Activated CD8-positive, alpha-beta memory T cell treated with anti-CD3 and anti-CD28 coated beads for 4 hours (primary cell): ENCODE results near the gene TOM1.

Experiments used
- DNase-seq, 2 donors: peaks; one replicate each; pipeline ENCODE4 v3.0.0-alpha.2; 2020; ENCODE audit warnings: low read depth in 2 of 2

TOM1 gene

DNA sequence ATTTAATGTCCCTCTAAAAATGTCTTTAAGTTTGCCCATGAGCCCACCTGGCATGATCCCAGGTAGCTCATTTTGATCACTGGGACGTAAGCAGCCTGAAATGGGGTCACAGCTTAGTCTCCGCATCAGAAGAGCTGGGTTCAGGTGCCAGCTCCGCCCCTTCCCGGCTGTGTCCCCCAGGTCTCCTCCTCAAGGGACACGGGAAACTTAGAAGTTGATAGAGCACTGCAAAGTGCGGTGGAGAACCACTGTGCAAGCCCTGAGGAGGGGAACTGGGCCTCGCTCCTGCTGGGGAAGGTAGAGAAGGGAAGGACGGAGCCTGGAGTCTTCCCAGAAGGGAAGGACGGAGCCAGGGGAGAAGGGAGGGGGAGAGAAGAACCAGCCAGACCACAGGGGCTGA is 7.7 kb downstream of the TOM1 start:
- no peak for DNase-seq

DNA sequence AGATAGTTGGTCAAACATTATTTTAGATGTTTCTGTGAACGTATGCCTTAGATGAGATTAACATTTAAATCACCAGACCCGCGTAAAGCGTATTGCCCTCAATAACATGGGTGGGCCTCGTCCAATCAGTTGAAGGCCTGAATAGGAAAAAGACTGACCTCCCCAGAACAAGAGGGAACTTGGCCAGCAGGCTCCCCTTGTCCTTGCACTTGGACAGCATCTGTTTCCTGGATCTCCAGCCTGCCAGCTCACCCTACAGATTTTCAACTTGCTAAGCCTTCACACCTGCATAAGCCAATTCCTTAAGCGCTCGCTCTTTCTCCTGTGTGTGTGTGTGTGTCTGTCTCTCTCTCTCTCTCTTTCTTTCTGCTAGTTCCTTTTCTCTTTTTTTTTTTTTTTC is 8.2 kb downstream of the TOM1 start:
- DNase-seq: no peak

DNA sequence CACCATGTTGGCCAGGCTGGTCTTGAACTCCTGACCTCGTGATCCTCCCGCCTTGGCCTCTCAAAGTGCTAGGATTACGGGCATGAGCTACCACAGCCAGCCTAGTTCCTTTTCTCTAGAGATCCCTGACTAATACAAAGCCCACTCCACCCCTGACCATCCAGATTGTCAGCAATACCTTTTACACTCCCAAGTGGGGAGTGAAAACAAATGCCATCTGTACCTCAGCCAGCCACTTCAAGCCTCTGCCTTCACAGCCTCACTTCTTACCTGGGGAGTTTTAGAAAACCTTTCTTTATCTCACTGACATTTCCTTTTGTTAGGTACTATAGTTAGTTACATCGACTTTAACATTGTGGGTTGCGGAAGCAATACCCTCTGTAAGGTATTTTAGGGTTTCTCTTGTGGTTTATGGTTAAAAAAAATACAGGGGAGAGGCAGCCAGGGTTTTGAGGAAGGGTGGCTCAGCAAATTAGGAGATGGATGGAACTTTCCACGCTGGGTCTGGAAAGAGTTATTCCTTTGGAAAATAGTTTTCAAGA is 8.9 kb downstream of the TOM1 start:
- no peak for DNase-seq

DNA sequence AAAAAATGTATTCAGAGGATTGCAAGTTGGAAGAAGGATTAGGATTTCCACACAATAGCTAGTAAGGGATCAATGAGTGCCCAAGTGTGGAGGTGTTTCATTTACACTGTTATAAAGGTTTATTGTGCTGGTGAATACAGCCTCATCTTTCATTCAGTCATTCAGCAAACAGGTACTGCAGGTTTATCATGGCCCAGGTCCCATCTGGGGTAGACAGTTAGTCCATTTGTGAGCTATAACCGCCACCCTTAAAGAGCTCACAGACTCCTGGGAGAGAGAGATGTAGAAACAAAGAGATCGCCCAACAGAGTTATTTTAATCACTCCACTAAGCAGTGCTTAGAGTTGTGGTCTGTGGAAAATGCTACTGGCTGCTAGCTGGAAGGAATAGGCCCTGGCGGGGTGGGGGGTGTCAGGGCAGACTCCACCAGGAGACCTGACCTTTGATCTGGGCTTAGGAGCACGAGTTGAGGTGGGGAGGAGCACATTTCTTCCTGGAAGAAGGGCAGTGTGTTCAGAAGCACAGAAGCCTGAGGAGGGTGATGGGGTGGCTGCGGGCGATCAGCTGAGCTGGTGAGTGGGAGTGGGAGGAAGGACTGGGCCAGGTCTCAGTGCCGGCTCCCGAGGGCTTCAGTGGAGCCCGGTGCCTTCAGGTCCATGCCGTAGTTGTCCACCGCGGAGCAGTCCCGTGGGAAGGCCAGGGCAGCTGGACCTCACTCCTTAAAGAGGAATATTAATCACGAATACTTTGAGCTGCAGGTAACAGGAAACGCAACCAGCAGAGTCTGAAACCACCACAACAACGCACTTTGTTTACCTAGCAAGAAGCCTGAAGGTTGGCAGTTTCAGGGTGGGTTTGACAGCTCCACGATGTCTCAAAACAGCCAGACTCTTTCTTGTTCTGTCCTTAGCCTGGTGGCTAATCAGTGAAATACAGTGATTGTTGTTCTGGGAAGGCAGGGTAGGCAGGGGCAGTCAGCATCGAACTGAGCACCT is 11.2 kb downstream of the TOM1 start:
- DNase-seq: no peak

DNA sequence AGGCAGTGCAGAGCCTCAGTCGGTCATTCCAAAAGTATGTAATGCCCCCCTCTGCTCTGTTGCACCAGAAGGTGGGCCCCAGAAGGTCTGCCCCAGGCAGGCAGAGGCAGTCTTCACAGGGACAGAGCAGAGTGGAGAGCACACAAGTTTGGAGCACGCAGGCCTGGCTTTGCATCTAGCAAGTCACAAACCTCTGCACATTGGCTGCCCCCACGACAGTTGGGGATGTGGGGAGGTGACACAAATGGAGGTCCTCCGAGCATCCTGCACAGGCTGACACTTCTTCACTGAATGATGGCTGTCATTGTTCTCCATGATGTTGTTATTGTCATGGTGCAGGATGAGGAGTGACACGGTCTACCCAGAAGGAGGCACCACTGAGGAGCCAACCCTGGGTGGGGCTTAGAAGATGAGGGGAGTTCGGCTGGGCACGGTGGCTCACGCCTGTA is 11.9 kb downstream of the TOM1 start:
- no peak for DNase-seq

DNA sequence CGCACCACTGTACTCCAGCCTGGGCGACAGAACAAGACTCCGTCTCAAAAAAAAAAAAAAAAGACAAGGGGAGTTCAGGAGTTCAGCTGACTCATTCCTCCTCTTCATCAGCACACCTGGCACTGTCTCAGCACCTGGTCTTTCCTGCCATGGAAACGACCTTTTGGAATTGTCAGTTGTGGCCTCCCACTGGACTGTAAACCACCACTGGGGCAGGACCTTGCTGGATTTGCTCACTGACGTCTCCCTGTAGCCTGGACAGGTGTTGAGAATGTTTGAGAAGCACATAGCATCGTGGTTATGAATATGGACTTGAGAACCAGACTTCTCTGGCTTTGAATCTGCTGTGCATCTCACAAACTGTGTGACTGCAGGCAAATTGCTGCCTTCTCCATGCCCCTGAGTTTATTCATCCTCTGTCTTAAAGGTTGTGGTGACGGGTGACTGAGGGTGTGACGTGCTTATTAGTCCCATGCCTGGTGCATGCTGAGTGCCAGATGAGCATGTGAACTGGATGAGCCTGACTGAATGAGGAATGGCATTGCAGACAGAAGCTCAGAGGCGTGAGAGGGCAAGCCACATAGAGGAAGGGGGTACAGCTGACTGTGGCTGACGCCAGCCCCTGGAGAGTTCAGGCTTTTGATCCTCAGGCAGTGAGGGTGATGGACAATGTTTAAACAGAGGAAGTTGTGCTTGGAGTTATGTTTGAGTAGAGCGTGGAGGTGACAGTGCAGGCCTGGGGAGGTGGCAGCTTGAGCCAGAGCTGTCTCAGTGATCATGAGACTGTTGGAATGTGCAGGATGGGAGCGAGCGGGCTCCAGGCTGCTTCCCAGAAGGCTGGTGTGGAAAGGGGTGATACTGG is 12.7 kb downstream of the TOM1 start:
- no peak for DNase-seq

DNA sequence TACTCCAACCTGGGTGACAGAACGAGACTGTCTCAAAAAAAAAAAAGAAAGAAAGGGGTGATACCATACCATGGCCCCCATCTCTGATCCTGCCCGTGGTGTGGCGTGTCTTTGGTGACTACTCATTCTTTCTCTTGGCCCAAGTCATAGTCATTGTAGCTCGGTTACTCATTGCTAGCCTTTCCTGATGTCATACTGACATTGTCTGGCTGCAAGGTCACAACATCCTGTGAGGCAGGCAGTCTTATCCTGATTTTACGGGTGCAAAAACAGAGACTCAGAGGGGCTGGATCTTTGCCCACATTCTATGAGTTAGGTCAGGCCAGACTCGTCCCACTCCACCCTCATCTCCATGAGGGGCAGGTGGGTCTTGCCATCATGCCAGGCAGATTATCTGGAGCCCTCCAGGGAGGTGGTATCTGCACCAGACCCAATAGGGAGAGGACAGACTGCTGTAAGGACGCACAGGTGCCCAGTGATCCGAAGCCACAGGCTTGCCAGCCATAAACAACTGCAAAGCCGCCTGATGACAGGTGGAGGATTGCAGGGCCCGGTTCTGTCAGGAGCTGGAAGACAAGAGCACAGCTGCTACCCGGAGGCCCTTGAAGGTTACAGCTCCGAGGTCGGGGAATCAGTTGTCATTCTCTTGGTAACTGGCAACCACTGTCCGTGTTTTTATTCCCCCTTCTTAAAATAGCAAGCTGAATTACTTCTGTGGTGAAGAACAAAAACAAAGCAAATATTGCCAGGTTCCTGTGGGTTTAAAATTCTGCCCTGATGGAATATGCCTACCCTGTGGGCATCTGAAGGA is 13.8 kb downstream of the TOM1 start:
- no peak for DNase-seq

DNA sequence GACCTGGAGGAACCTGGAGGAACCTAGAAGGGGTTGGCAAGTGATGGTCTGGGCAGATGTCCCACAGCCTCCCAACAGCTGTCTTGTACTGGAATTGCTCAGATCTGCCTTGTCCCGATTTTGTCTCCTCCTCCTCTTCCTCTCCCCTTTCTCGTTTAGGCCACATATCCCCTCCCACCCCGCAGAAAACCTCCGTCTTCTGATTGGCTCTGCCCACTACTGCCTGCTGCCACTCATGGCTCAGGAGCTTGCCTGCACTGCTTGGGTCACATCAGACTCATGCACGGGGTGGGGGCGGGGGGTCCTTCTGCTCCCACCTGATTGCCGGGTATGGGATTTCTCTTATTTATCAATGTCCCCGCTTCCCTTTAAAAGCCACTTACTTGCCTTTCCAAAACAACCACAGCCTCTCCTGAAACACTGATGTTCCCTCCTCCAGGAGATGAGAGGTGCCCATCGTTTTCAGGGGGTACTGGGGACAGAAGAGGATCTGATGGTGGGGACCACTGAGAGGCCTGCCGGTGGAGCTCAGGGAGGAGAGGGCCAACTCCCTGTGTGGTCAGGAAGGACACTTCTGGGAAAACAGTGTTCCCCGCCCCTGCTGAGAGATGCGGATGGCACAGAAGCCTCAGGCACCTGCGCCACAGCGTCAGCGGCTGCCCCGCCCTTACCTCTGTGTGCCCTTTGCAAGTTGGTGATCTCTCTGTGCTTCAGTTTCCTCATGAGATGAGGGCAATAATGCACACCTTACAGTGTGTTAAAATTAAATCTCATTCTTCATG is 14.7 kb downstream of the TOM1 start:
- DNase-seq: no peak

DNA sequence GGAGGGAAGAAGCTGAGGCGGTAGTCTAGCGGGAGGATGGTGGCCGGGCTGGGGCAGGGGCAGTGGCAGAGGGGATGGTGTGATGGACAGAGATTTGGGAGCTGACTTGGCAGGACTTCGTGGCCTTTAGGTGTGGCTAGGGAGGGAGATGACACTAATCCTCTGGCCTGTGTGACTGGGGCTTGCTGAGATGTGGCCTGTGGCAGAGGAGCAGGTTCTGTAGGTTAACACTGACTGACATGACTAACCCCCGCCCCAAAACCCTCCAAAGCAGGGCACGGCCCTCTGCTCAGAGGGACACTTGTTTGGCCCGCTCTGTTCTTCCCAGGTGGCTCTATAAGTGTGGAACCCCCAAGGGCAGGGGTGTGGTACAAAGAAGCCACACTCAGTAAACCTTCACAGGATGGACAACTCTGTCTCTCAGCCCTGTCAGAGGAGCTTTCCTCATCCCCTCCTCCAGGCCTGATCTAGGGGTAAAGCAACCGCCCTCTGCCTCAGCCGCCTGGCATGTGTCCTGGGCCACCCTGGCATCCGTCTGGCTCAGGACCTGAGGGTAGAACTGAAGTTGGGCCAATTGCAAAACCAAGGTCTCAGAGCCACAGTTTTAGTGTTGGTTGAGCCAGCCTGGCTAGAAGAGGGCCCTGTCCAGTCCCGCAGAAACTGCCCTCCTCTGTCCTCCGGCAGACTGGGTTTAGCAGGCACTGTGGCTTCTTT is 15.6 kb downstream of the TOM1 start:
- no peak for DNase-seq

DNA sequence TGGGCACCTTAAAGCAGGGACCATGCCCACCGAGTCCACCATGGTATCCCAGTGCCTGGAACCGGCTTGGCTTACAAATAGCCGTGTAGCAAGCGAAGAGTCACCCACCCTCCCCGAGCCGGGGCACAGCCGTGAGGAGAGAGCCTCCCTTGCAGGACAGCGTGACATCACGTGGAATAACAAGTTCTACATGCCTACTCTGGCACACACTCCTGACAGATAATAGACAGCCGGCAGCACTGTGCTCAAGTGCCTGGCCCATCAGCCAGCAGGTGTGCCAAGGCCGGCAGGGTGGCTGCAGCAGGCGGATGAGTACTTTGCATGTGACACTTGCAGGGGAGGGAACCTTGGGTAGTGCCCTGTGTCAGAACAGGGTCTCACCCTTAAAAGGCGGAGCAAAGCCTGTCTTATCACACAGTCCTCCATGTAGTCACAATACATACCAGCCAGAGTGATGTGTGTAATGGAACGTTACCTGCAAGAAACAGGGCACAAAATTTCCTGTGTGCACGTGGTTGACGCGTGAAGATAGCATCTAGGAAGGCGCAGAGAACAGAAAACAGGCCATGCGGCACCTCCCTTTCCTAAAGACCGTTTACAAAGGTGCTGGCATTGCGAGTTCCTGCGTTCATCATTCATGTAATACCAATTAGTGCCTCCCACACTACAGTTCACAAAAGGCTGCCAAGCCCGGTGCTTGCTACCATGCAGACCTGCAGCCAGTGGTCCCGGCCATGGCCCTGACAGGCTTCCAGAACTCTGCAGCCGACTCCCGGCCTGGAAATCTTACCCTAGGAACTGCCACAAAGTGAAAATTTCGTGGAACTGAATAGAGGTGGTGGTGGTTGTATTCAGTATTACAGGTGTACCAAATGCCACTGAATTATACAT is 16.4 kb downstream of the TOM1 start:
- DNase-seq: no peak

DNA sequence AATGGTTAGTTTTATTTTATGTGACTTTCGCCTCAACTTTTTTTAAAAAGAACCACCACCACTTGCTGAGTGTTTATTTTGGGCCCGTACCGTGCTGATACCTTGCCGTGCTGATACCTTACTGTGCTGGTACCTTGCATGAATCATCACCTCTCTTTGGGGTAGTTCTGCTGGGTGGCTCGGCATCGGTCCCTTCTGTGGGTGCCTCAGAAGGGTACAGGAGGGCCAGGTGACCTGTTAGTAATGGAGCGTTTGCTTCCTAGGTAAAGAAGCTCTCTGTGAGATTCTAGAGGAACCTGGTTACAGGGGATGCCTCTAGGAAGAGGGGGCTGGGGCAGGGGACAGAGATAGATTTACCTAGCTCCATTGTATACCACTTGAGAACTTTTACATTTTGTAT is 17.1 kb downstream of the TOM1 start:
- no peak for DNase-seq

DNA sequence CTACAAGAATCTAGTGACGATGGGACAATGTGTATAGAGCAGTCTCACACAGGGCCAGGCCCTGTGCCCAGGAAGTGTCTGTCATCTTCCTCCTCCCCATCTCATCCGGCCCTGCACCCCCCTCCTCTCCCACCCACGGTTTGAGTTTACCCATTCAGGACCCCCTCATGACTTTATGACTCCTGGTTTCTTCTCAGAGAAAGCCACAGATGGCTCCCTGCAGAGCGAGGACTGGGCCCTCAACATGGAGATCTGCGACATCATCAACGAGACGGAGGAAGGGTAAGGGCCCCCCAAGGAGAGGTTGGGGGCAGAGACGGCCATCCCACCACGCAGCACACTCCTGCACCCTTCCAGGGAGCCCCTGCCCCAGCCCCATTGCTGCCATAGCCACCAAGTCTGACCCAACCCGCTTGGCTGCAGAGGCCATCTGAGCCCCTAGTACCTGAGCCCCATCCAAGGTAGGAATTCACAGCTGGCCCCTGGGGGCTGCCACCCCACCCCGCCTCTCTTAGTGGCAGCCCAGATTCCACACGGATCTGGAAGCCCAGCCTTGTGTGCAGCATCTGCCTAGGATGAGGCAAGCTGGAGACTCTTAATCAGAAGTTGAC is 18.1 kb downstream of the TOM1 start:
- no peak for DNase-seq

DNA sequence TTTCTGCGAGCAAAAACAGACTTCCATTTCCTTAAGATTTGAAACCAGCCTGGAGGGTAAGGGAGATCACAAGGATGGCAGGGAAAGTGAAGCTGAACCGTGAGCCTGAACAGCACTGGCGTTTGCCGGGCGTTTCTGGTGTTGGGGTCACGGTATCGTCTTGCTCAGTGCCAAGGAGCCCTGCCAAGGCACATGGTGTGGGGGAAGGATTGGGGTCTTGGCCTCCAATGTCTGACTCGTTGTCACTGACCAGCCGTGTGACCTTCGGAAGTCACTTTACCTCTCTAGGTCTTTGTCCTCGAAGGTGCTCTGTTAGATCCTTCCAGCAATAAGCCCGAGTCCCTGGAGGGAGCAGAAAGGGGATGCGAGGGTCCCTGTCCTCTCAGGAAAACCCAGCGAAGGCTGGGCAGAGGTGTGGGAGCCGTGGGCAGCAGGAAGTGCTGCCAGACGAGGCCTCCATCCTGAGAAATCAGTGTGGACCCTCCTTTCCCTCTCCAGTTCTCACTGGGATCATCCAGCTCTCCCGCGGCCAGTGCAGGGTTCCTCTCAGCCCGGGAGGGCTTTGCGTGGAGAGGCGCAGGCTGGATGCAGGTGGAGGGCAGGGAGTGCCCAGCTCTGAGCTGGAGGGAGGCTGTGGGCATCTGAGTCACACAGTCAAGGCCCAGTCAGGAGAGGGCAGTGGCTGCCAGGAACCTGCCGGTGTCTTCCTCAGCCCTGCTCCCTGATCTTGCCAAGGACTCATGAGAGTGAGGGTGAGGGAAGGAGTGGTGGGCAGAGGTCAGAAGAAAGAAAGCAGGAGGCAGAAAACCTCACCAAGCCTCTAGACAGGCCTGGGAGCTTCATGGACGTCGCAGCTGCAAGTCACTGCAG is 18.9 kb downstream of the TOM1 start:
- no peak for DNase-seq

DNA sequence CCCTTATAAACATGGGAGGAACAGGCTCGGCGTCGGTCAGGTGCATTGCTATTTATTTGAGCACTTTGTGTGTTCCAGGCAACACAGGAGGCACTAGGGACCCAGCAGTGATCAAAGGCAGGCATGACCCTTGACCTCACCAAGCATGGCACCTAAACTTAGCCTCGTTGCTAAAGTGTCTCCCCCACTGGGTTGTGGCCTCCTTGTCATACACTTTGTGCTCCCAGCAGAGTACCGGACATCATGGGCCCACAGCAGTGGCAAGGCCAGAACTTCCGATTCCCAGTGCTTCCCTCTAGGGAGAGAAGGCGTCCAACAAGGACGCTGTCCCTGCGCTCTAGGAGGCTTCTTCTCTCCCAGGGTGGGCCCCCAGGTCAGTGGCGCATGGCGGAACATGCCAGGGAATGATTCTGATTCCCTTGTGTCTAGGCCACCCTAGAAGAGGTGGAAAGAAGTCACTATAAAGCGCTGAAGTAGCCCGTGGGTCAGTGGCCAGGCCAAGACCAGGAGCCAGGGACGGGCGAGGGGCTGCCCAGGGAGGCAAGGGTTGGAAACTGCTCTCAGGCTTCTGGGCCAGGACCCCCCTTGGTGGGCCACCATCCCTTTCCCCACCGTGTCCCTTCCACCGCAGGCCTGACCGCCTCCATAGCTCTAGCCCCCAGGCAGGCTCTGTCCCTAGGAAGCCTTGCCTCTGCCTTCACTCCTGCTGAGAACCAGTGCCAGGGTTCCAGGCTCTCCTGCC is 19.7 kb downstream of the TOM1 start:
- no peak for DNase-seq

DNA sequence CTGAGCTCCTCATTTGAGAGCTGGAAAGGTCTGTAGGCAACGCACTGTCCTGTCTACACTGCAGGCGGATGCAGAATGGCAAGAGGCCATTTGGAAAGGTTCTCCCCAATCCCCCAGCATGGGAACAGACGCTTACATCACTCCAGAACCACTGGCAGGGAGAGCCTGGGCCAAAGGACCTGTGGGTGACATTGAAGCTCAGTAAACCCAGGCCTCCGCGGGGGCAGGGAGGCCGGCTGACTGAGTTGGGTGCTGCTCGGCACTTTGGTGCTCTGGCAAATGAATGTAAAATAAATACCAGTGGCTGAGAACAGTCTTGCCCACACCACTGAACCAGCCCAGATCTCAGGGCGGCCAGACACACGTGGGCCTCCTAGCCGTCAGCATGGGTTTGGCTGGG is 22.4 kb downstream of the TOM1 start:
- DNase-seq: no peak

DNA sequence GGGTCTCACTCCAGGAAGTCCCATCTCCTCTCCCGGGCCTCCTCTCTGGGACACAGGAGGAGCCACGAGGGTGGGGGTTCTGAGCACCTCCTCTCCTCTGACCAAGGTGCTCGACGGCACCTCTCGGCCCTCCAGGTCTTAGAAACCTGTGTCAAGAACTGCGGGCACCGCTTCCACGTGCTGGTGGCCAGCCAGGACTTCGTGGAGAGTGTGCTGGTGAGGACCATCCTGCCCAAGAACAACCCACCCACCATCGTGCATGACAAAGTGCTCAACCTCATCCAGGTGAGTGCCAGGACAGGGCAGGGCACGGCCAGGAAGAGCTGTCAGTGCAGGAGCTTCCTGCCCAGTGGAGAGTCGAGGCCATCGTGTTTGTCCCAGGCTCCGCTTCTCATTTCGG is 23.2 kb downstream of the TOM1 start:
- DNase-seq: no peak

DNA sequence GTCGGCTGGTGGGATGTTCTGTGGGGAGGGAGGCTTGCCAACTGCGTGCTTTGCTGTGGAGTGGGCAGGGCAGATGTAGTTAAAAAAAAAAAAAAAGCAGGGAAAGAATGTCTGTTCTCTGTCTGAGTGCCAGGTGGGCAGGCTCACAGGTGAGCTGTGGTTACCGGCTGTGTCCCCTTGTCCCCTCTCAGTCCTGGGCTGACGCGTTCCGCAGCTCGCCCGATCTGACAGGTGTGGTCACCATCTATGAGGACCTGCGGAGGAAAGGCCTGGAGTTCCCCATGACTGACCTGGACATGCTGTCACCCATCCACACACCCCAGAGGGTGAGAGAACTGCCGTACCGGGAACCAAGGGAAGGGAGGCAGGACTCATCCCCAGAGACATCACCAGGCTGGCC is 23.6 kb downstream of the TOM1 start:
- no peak for DNase-seq
